Coronary artery (tissue), 2 donors: ENCODE results near the gene CLBA1.

Experiments
- DNase-seq: peaks from one replicate; pipeline ENCODE4 v3.0.0-alpha.2; 2017; ENCODE audit warnings: low spot score
- H3K27ac ChIP-seq, 2 donors: fragments of 200-600 bp; sonication (generic); one replicate each; pipeline ENCODE4 v1.5.1; 2016 to 2019
- H3K4me3 ChIP-seq: fragments of 200-600 bp; sonication (generic); 2 replicates; pipeline ENCODE4 v1.5.1; 2016; ENCODE audit warnings: mild to moderate bottlenecking, moderate library complexity
- TF ChIP-seq, protein P1 (sequence below): fragments of 200-600 bp; sonication (generic); IDR thresholded peaks from one replicate; pipeline ENCODE4 v1.5.1; 2019; ENCODE audit warnings: antibody characterized with exemption

The CLBA1 gene

DNA sequence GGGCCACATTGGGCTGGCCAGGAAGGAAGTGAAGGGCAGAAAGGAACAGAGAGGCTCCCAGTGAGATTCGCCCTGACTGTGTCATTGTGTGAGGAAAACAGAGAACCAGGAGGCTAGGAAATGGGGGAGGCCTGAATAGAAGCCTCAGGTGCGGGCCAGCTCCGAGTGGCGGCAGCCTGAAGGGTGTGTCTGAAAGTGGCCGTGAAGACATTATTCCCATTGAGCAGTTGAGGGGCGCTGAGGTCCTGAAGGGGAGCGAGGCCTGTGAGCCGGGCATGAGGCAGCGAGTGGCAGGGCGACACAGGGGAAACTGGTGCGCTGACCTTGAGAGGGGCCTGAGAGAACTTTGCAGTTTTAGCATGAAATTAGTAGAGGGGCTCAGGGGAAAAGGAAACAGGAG lies 6.9 kb downstream of the CLBA1 start:
- no peak for DNase-seq
- no peak overlapping the region for H3K4me3 ChIP-seq
- TF ChIP-seq, protein P1, sequence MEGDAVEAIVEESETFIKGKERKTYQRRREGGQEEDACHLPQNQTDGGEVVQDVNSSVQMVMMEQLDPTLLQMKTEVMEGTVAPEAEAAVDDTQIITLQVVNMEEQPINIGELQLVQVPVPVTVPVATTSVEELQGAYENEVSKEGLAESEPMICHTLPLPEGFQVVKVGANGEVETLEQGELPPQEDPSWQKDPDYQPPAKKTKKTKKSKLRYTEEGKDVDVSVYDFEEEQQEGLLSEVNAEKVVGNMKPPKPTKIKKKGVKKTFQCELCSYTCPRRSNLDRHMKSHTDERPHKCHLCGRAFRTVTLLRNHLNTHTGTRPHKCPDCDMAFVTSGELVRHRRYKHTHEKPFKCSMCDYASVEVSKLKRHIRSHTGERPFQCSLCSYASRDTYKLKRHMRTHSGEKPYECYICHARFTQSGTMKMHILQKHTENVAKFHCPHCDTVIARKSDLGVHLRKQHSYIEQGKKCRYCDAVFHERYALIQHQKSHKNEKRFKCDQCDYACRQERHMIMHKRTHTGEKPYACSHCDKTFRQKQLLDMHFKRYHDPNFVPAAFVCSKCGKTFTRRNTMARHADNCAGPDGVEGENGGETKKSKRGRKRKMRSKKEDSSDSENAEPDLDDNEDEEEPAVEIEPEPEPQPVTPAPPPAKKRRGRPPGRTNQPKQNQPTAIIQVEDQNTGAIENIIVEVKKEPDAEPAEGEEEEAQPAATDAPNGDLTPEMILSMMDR, result no peak
- no peak overlapping the region for H3K27ac ChIP-seq

DNA sequence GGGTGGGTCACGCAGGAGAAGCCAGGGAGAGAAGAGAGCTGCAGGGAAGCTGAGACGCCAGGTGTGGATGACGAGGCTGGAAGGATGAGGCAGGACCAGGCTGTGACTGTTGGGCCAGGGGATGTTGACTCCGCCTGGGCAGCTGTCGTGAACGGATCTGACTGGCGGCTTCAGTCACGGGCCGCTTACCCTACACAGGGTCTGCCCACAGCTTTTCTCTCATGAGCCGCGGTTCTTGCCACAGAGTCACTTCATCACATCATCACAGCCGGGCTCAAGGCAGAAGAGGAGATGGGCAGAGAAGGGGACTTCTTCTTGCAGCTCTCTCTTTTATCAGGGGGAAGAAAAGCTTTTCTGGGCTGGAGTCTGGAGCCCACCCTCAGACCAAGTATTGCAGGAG lies 7.7 kb downstream of the CLBA1 start:
- TF ChIP-seq, protein P1, result no peak
- DNase-seq, result no peak
- H3K27ac ChIP-seq, result no peak overlapping the region
- H3K4me3 ChIP-seq, result no peak overlapping the region

DNA sequence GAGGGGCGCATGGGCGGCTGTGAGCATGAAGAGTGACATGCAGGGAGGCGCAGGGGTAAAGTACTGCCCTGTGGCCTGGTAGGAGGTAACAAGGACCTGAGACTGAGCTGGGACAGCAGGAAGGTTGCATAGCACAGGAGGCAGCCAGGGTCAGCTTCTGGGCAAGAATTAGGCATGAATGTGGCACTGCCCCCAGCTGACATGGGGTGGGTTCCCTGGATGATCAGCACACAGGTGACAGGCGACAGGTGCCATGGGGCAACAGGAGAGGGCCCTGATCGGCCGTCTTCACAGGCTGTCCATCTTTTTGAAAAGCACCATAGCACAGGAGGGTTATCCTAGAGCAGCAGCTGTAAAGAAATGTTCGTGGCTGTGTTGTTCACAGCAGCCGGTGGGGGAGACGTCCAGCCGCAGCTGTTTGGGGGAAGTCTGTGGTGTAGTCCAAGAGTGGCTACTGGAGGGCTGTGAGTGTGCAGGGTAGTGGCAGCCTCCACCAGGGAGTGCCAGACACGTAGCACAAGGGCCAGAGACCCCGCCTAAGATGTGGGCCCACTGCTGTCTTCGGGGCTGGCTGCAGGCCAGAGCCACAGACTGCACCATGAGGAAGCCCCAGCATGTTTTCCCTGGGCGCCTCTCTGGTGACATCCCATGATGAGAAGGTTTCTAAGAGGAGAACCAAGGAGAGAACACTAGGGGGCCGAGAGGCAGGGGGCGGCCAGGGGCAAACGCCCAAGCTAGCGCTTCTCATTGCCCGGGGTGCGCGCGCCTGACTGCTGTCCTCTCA lies 8.4 kb downstream of the CLBA1 start:
- no peak for DNase-seq
- Histone ChIP-seq H3K4me3 (no peak overlapping the region), H3K27ac (no peak overlapping the region)
- TF ChIP-seq, protein P1, result no peak

DNA sequence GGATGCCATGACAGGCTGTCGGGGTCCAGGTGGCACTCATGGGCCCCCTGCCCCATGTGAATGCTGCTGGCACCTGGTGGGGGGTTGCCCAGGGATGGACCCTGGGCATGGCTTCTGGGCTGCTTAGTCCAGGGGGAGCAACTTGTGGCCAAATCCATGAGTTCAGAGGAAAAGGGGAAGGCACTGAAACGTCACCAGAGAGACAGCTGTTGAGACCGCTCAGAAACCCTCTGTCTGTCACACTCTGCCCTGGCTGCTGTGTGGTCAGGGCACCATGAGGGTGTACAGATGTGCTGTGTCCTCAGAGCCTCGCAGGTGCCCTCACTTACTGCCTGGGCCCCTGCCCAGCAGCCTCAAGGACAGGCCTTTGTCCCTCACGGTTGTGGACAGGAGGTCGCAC lies 9.4 kb downstream of the CLBA1 start:
- TF ChIP-seq, protein P1, result no peak

DNA sequence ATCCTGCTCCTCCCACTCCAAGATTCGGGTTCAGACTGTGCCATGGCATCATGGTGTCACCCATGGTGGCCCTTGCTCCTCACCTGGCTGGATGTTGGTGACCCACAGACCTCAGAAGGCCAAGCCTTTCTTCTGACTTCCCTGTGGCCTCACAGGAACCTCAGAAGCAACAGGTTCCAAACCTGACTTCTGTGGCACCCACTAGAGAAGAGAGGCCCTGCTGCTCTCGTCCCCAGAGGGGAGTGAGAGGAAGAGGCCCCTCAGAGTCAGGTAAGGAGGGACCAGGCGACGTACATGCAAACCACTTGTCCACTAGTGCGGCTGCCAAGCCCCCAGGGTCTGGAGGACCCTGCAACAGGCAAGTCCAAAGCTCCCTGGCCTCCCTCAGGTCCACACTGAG lies 10.4 kb downstream of the CLBA1 start:
- Histone ChIP-seq H3K27ac (no peak overlapping the region), H3K4me3 (no peak overlapping the region)
- DNase-seq, result no peak
- TF ChIP-seq, protein P1, result no peak

More for the DNA sequence above, 9.4 kb downstream of the CLBA1 start:
- Histone ChIP-seq H3K4me3 (no peak overlapping the region), H3K27ac (no peak overlapping the region)
- DNase-seq, result no peak

DNA sequence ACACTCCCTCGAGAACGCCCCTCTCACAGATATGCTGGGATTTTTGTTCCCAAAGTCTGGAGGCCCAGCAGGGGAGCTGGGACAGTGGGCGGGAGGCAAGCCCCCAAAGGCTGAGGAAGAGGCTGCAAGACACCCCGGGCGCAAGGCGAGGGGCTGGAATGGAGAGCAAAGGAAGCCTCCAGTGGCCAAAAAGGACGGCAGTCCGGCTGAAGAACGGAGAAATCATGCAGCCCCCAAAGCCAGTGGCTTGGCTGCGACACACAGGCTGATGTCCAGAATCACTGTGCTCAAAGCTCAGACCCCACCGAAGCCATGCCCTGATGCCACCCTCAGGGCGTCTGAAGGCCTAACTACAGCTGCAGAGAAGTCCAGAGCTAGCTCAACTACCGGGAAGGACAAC lies 10.9 kb downstream of the CLBA1 start:
- Histone ChIP-seq H3K4me3 (no peak overlapping the region), H3K27ac (no peak overlapping the region)
- TF ChIP-seq, protein P1, result no peak
- no peak for DNase-seq

DNA sequence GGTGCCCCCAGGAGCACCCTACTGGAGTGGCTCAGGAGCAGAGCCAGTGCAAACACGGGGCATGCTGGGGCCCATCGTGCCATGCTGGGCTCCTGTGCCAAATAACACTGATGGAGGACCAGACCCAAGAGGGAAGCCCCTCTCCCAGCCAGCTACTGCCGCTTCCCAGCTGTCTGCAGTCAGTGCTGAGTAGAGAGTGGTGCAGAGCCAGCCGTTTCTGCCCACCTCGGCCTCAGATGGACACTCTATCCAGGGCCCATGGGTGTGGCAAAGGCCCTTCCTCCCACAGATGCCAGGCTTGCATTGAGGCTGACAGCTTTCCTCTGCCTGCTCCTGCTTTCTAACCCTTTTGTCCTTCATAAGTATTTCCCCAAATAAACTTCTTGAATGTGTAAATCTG lies 13.2 kb downstream of the CLBA1 start:
- no peak overlapping the region for H3K4me3 ChIP-seq
- DNase-seq, result no peak
- TF ChIP-seq, protein P1, result no peak
- H3K27ac ChIP-seq, result no peak overlapping the region
